ENCODE data around the gene PLCB3.

Gene PLCB3

DNA sequence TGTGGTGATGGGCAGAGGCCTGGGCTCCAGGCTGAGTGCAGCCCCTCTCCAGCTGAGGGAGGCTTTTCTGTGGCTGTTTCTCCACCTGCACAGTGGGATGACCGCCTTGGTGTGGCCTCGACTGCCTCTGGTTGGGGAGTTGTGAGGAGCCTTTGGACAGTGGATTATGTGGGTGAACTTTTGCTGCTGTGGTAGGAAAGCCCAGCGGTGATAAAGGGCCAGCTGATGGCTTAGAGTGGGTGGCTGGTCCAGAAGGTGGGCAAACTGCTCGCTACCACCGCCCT, 52.6 kb downstream of the PLCB3 start:
- no peak overlapping the region for H3K27ac ChIP-seq (ENCODE audit: low read depth, low read length, poor library complexity, severe bottlenecking)
- H3K4me3 ChIP-seq (ENCODE audit: low read depth, low read length, poor library complexity, severe bottlenecking): peak overlapping the region; percentile 77
- no peaks in the 10 kb centered on the region for H3K9me2 ChIP-seq (ENCODE audit: low read depth, low read length)
- peaks cover 27% of the 10 kb centered on the region for H3K4me1 ChIP-seq (ENCODE audit: insufficient read depth, low read length, severe bottlenecking)
- H3K9me3 ChIP-seq (ENCODE audit: low read length): no peaks in the 10 kb centered on the region
- H3K79me2 ChIP-seq (ENCODE audit: insufficient read depth, low read length): peaks cover 10% of the 10 kb centered on the region
- H2AFZ ChIP-seq (ENCODE audit: low read length): no peak overlapping the region
- H3K27me3 ChIP-seq (ENCODE audit: insufficient read depth, low read length): no peaks in the 10 kb centered on the region; the same call in 1 of the 2 replicates
- TF ChIP-seq, protein P1, sequence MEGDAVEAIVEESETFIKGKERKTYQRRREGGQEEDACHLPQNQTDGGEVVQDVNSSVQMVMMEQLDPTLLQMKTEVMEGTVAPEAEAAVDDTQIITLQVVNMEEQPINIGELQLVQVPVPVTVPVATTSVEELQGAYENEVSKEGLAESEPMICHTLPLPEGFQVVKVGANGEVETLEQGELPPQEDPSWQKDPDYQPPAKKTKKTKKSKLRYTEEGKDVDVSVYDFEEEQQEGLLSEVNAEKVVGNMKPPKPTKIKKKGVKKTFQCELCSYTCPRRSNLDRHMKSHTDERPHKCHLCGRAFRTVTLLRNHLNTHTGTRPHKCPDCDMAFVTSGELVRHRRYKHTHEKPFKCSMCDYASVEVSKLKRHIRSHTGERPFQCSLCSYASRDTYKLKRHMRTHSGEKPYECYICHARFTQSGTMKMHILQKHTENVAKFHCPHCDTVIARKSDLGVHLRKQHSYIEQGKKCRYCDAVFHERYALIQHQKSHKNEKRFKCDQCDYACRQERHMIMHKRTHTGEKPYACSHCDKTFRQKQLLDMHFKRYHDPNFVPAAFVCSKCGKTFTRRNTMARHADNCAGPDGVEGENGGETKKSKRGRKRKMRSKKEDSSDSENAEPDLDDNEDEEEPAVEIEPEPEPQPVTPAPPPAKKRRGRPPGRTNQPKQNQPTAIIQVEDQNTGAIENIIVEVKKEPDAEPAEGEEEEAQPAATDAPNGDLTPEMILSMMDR (IDR thresholded peaks at IDR 0.05; ENCODE audit: low read length): no peak
- TF ChIP-seq EZH2 (IDR thresholded peaks at IDR 0.05; ENCODE audit: borderline replicate concordance, low read length): no peak
- H4K20me1 ChIP-seq (ENCODE audit: insufficient read depth, low read length): no peaks in the 10 kb centered on the region
- peak overlapping the region; percentile 82 for H3K4me2 ChIP-seq (ENCODE audit: low read length)
- H3K9ac ChIP-seq (ENCODE audit: low read length): peak overlapping the region; percentile 95; the same call in 1 of the 2 replicates
- H3K36me3 ChIP-seq (ENCODE audit: insufficient read depth, low read length): peaks cover 9% of the 10 kb centered on the region; the same call in 1 of the 2 replicates
- no peaks in the 10 kb centered on the region for H3F3A ChIP-seq (ENCODE audit: insufficient read depth, low read length)

DNA sequence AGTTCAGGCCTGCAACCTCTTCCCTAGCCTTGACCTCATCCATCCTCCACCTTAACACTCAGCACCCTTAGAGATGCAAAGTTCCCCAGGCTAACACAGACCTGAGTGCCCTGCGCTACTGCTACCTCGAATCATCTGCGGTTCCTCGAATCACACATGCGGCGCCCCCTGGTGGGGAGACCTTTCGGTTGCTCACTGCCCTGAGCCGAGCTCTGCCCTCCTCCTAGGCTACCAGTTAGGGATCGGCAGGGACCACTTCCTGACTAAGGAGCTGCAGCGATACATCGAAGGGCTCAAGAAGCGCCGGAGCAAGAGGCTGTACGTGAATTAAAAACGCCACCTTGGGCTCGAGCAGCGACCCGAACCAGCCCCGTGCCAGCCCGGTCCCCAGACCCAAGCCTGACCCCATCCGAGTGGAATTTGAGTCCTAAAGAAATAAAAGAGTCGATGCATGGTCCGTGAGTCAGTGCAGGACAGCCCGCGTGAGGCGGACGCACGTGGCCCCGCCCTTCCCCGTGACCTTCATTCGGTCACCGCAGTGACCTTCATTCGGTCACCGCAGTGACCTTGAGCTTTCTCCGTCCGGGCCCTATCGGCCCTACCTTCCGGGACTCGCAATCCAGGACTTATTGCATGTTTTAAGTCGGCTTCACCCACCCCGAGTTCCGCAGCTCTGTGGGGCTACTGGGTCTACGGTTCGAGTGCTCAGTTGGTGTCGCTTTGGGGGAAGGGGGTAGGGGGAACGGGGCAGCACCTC, 53.2 kb downstream of the PLCB3 start:
- Histone ChIP-seq H3K9ac (ENCODE audit: low read length) (peak overlapping the region; percentile 95), H3K9me2 (ENCODE audit: low read depth, low read length) (no peaks in the 10 kb centered on the region), H3K4me2 (ENCODE audit: low read length) (peak overlapping the region; percentile 82), H3K4me1 (ENCODE audit: insufficient read depth, low read length, severe bottlenecking) (peaks cover 27% of the 10 kb centered on the region), H3K36me3 (ENCODE audit: insufficient read depth, low read length) (peaks cover 9% of the 10 kb centered on the region; the same call in 1 of the 2 replicates), H3K27ac (ENCODE audit: low read depth, low read length, poor library complexity, severe bottlenecking) (peak overlapping the region; percentile 95), H3K4me3 (ENCODE audit: low read depth, low read length, poor library complexity, severe bottlenecking) (peak overlapping the region; percentile 77), H3F3A (ENCODE audit: insufficient read depth, low read length) (no peaks in the 10 kb centered on the region), H3K79me2 (ENCODE audit: insufficient read depth, low read length) (peaks cover 10% of the 10 kb centered on the region), H3K9me3 (ENCODE audit: low read length) (no peaks in the 10 kb centered on the region), H2AFZ (ENCODE audit: low read length) (no peak overlapping the region), H4K20me1 (ENCODE audit: insufficient read depth, low read length) (no peaks in the 10 kb centered on the region), H3K27me3 (ENCODE audit: insufficient read depth, low read length) (no peaks in the 10 kb centered on the region; the same call in 1 of the 2 replicates)
- TF ChIP-seq, protein P1 (IDR thresholded peaks at IDR 0.05; ENCODE audit: low read length): peak; percentile 98
- TF ChIP-seq EZH2 (IDR thresholded peaks at IDR 0.05; ENCODE audit: borderline replicate concordance, low read length): no peak

DNA sequence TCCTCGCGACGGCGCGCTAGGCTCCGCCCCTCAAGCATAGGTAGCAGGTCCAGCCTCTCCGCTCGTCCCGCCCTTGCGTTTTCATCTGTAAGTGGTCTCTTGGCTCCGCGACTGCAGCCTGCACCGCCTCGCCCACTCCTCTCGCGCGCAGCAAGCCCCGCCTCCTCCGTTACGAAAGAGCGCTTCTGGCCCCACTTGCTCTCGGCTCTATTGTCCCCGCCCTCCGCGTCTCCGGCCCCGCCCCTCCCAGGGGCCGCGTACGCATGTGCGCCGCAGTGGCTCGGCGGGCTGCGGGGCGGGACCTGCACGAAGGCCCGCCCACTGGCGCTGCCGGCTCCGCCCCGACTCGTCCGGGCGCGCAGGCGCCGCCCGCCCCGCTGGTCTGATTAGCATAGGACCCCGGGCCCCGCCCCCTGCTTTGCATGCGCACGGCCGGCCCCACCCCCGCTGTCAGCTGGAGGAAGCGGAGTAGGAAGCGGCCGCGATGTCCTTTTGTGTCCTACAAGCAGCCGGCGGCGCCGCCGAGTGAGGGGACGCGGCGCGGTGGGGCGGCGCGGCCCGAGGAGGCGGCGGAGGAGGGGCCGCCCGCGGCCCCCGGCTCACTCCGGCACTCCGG, 53.9 kb downstream of the PLCB3 start, which contains the start of gene ESRRA:
Gene ESRRA (plus strand): TSS at position 450 of the 616 bp plus-strand sequence. CDS start 1,656 bp downstream, outside the sequence.
- H4K20me1 ChIP-seq (ENCODE audit: insufficient read depth, low read length): no peaks in the 10 kb centered on the region

More for the DNA sequence above, 53.9 kb downstream of the PLCB3 start, which contains the start of gene ESRRA:
- peaks cover 27% of the 10 kb centered on the region for H3K4me1 ChIP-seq (ENCODE audit: insufficient read depth, low read length, severe bottlenecking)
- no peaks in the 10 kb centered on the region; the same call in 1 of the 2 replicates for H3K27me3 ChIP-seq (ENCODE audit: insufficient read depth, low read length)
- no peak within 1 kb of the TSS for H2AFZ ChIP-seq (ENCODE audit: low read length)
- no peaks in the 10 kb centered on the region for H3F3A ChIP-seq (ENCODE audit: insufficient read depth, low read length)
- H3K9me3 ChIP-seq (ENCODE audit: low read length): no peaks in the 10 kb centered on the region
- peak within 1 kb of the TSS; percentile 95 for H3K9ac ChIP-seq (ENCODE audit: low read length)
- peak within 1 kb of the TSS; percentile 94 for H3K4me2 ChIP-seq (ENCODE audit: low read length)
- TF ChIP-seq, protein P1 (IDR thresholded peaks at IDR 0.05; ENCODE audit: low read length): no peak
- TF ChIP-seq EZH2 (IDR thresholded peaks at IDR 0.05; ENCODE audit: borderline replicate concordance, low read length): no peak
- peaks cover 9% of the 10 kb centered on the region; the same call in 1 of the 2 replicates for H3K36me3 ChIP-seq (ENCODE audit: insufficient read depth, low read length)
- H3K4me3 ChIP-seq (ENCODE audit: low read depth, low read length, poor library complexity, severe bottlenecking): peak within 1 kb of the TSS; percentile 77
- H3K27ac ChIP-seq (ENCODE audit: low read depth, low read length, poor library complexity, severe bottlenecking): peak within 1 kb of the TSS; percentile 95
- H3K9me2 ChIP-seq (ENCODE audit: low read depth, low read length): no peaks in the 10 kb centered on the region
- H3K79me2 ChIP-seq (ENCODE audit: insufficient read depth, low read length): peaks cover 10% of the 10 kb centered on the region

All from OCI-LY1 (cell line).